Measurements from ENCODE around the gene FBXO34.
"Not testable (repeated sequence)": the region's sequence is repeated elsewhere in the genome, so short reads cannot be mapped to it uniquely, and the experiment has no call there.

The FBXO34 gene

GRCh38 chr14:55312379-55313030 lies 41.3 kb downstream of the FBXO34 start:
- not testable (repeated sequence) for DNase-seq

DNA sequence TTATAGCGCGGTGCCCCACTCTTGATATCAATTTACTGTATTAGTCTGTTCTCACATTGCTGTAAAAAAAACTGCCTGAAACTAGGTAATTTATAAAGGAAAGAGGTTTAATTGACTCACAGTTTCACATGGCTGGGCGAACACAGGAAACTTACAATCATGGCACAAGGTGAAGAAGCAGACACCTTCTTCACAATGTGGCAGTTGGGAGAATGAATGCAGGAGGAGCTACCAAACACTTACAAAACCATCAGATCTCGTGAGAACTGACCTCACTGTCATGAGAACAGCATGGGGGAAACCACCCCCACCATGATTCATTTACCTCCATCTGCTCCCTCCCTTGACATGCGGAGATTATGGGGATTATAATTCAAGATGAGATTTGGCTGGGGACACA lies 42.3 kb downstream of the FBXO34 start:
- no peak for DNase-seq

DNA sequence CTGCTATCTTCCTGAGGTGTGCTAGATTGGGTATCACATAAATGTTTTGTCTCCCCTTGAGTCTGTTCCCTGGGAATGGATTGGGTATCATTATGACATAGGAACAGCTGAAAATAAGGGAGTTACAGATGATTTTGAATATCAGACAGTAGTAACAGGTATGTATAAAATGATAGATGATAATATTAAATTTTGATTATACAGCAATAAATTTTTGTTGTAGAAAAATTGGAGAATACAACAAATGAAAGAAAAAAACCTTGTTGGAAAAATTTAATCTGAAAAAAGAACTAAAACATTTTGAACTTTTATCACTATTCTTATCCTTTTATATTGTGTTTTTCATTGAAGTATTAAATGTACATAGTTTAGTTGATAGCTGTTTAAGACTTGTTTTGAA lies 43.2 kb downstream of the FBXO34 start:
- DNase-seq, result no peak

GRCh38 chr14:55316564-55316963 lies 45.3 kb downstream of the FBXO34 start:
- DNase-seq, result no peak

GRCh38 chr14:55317542-55318306 lies 46.5 kb downstream of the FBXO34 start:
- DNase-seq, result no peak

- no peak for DNase-seq
Observed at GRCh38 chr14:55318694-55319093, 47.5 kb downstream of the FBXO34 start.

GRCh38 chr14:55323910-55324309 lies 52.7 kb downstream of the FBXO34 start:
- DNase-seq, result no peak

DNA sequence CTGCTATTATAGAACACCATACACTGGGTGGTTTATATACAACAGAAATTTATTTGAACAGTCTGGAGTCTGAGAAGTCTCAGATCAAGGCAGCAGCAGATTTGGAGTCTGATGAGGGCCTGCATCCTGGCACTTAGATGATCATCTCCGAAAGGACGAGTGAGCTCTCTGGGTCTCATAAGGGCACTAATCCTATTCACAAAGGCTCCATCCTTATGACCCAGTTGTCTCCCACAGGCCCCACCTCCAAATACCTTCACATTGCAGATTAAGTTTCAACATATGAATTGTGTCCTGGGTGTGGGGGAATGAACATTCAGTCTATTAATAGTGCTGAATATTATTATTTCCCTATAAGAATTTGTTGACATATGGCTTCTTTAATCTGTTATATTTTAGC lies 53.6 kb downstream of the FBXO34 start:
- no peak for DNase-seq

DNA sequence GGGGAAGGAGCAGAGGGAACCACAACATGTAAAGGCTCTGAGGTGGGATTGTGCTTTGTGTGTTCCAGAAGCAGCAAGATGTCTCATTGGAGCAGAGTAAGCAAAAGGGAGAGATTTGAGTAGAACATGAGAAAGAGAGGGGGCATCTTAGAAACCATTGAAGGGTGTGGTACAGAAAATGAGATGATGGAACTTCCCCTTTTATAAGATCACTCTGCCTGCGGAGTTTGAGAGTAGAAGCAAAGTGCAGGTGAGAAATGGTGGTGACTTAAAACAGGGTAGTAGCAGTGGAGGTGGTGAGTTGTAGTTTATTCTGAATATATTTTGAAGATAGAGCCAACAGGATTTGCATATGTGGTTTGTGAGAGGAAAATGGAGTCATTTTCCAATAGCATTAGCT lies 56.0 kb downstream of the FBXO34 start:
- no peak for DNase-seq

- DNase-seq, result no peak
Observed at GRCh38 chr14:55328317-55328716, 57.1 kb downstream of the FBXO34 start.

DNA sequence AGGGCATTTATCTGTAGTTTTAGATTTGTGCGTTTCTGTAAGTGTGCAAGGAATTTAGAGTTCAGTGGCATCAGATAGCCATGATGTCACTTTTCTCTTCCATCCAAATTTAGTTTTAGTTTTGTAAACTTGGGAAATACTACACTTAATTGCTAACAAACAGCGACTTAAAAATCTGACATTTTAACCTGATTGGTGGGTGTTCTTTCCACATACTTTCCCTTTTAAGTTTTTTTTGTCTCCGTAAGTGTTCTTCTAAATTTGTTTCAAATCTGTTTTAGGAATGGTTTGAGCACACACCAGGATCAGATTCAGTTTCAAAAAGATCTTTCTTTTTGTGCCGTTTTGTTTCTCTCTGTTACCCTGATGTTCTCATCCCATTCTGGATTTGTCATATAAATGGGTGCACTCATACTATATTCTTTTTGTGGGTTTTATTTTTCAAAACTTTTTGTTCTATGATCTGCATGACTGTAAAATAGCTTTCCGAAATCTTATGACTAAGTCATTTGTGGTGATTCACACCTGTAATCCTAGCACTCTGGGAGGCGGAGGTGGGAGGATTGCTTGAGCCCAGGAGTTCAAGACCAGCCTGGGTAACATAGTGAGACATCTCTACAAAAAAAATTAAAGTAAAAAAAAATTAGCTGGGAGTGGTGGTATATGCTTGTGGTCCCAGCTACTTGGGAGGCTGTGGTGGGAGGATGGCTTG lies 58.9 kb downstream of the FBXO34 start:
- no peak for DNase-seq

DNA sequence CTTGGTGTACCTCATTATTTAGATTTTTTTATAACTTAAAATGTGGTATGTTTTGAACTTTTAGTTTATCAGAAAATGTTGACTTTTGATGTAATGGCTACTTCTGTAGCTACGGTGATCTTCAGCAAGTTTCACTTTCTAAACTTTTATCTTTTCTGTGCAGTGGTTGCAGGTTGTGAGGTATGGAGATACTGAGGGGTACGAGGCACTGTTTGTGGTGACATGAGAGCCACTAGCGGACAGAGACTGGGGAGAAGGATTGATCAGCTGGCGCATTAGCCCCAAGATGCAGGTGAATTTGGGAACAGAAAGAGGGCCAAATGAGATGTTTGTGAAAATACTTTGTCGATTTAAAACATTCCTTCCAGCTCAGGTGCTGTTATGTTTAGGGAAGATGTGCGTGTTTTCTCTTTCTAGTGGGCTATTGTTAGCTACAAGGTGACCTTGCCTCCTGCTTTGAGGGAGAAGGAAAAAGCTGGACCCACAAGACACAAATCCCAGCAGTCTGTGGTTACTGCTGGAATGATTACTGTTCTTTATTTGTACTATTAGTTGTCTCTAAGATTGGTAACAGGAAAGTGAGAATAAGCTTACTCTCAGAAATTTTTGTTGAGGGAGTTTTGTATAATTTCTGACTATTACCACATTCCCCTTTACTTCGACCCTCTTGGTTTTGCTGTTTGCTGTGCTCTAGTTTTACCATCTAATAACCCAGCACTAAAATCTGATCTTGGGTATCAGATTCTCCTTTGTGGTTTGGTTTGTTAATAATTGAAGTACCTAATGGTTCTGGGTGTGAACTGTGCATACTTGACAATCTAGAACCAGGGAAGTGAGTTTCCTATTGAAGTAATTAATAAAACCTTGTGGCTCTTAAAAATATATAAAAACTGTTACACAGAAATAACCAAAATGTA lies 61.7 kb downstream of the FBXO34 start:
- DNase-seq, result peak; percentile 64

- DNase-seq, result peak; percentile 53
Observed at GRCh38 chr14:55333711-55334485, 62.7 kb downstream of the FBXO34 start.

- peak; percentile 48 for DNase-seq
Observed at GRCh38 chr14:55336162-55336561, 64.9 kb downstream of the FBXO34 start.

- no peak for DNase-seq
Observed at GRCh38 chr14:55336691-55337090, 65.5 kb downstream of the FBXO34 start.

DNA sequence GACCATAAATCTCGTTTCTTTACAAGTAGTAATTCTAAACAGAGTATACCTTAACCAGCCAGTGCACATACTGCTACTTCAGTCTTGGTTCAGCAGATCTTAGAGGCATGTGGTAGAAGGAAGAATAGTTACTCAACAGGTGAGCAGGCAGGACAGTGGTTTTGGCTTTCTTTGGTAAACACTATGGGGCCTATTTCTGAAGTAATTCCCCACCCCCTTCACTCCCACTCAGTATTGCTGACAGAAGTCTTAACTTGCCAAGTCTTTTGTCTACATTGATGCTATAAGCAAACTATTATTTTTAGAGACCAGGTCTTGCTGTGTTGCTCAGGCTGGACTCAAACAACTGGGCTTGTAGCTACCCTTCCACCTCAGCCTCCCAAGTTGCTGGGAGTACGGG lies 68.5 kb downstream of the FBXO34 start:
- DNase-seq, result peak; percentile 16

- no peak for DNase-seq
Observed at GRCh38 chr14:55340482-55340881, 69.3 kb downstream of the FBXO34 start.

DNA sequence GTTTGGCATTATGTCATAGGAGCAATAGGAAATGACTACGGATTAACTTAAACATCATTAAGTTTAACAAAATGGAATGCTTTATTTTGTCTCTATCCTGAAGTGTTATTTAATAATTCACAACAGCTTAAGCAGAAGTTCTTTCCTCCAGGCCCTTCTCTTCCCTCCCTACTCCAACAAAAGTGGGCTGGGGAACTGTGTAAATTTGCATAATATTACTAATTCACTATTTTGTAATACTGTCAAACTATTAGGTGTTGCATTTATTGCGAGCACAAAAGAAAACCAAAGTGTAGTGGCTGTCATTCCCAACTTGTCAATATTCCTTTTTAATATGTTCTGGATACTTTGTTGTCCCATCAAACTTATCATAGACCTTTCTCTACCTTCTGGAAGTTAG lies 70.6 kb downstream of the FBXO34 start:
- no peak for DNase-seq

DNA sequence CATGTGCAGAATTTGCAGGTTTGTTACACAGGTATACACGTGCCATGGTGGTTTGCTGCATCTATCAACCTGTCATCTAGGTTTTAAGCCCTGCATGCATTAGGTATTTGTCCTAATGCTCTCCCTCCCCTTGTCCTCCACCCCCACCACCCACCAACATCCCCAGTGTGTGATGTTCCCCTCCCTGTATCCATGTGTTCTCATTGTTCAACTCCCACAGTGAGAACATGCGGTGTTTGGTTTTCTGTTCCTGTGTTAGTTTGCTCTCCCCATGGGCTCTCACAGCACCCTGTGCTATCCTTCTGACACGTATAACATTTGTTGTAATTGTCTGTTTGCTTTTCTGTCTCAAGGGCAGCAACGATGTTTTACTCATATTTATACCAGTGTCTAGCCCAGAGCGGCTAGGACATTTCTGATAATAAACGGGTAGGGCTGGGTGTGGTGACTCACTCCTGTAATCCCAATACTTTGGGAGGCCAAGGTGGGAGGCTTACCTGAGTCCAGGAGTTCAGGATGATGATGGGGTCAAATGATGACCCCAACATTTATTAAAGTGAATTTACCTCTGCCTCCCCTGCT lies 73.5 kb downstream of the FBXO34 start:
- DNase-seq, result not testable (repeated sequence)

DNA sequence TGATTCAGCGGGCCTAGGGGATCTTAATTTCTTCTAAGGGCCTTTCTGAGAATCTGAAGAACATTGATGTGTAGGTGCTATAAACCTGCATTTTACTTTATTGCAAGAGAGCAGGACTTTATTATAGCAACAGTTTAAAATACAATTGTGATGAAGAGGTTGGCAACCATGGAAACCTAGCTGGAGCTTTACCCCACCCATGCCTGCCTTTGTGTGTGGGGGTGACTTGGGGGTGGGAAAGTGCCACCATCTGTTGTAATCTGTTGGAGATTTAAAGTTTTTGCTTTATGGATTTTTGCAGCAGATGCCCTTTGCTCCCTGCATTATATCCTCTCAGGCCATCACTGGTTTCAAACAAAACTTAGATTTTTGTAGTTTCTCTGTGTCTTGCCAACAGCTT lies 75.8 kb downstream of the FBXO34 start:
- no peak for DNase-seq

- DNase-seq, result no peak
Observed at GRCh38 chr14:55347748-55348147, 76.5 kb downstream of the FBXO34 start.

All from CD4-positive, alpha-beta T cell treated with Interleukin-17A for 1 hour (primary cell).